Subcutaneous abdominal adipose tissue (tissue), 5 donors: Measurements from ENCODE around the gene TNIK.

Source experiments
- H3K27ac ChIP-seq: one replicate; pipeline ENCODE4 v1.7.0; 2013; ENCODE audit warnings: low read depth, mild to moderate bottlenecking, inconsistent platforms, low read length, moderate library complexity
- H3K27me3 ChIP-seq, 5 donors: one replicate each; pipeline ENCODE4 v1.7.0; 2013; ENCODE audit warnings: low read length in 5 of 5, inconsistent platforms in 1 of 5; ENCODE audit not compliant: control insufficient read depth in 5 of 5, insufficient read depth in 4 of 5
- H3K36me3 ChIP-seq, 5 donors: one replicate each; pipeline ENCODE4 v1.7.0; 2013; ENCODE audit warnings: low read length in 5 of 5; ENCODE audit not compliant: control insufficient read depth in 5 of 5, insufficient read depth in 5 of 5
- H3K4me1 ChIP-seq, 5 donors: one replicate each; pipeline ENCODE4 v1.7.0; 2013; ENCODE audit warnings: low read length in 5 of 5, mild to moderate bottlenecking in 3 of 5, moderate library complexity in 1 of 5; ENCODE audit not compliant: control insufficient read depth in 5 of 5, insufficient read depth in 5 of 5
- H3K4me3 ChIP-seq, 5 donors: one replicate each; pipeline ENCODE4 v1.7.0; 2013; ENCODE audit warnings: low read length in 5 of 5, low read depth in 1 of 5
- H3K9ac ChIP-seq, 5 donors: one replicate each; pipeline ENCODE4 v1.7.0; 2013; ENCODE audit warnings: low read length in 5 of 5, mild to moderate bottlenecking in 4 of 5, moderate library complexity in 3 of 5
- H3K9me3 ChIP-seq, 5 donors: one replicate each; pipeline ENCODE4 v1.7.0; 2013; ENCODE audit warnings: low read length in 5 of 5; ENCODE audit not compliant: control insufficient read depth in 5 of 5
- donor health status: healthy.
- donor health status: healthy.
- donor health status: healthy.
- donor health status: healthy.
- donor health status: healthy.

Gene TNIK

DNA sequence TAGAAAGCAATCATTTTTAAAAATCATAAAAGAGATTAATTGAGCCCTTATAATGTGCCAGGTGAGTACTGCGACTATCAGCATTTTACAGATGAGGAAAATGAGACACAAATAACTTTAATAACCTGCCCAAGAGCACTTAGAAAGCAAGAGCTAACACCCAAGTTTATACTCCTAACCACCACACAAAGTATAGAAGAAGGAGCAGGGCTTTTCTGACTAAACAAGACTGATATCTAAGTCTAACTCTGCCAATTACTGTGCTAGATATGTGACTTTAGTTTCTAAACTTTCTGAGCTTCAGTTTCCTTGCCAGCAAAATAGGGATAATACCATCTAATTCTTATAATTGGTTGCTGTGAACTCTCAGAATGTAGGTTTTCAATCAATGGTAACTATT, 47.7 kb downstream of the TNIK start:
- Histone ChIP-seq H3K9ac (no peak overlapping the region), H3K9me3 (no peaks in the 10 kb centered on the region), H3K27me3 (no peaks in the 10 kb centered on the region), H3K4me3 (no peak overlapping the region), H3K36me3 (no peaks in the 10 kb centered on the region), H3K4me1 (no peaks in the 10 kb centered on the region), H3K27ac (no peak overlapping the region)

DNA sequence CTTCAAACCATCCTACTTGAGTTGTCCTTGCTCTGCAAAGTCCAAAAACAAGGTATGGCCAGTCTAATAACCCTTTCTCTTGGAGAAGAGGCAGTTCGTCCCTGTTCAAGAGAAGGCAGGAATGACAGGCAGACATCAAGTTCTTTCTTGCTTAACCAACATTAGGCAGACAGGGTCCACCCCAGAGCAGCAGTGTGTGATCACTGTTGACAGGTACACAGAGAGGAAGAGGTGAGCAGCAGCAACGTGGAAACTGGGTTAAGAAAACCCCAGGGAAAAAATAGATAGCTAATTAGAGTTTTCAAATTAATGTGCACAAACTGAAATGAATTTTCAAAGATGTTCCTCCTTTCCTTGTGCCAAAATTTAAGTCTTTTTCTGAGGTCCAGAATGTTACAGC, 48.2 kb downstream of the TNIK start:
- no peak overlapping the region for H3K27ac ChIP-seq
- no peaks in the 10 kb centered on the region for H3K9me3 ChIP-seq
- H3K27me3 ChIP-seq = no peaks in the 10 kb centered on the region
- H3K4me3 ChIP-seq = no peak overlapping the region
- H3K4me1 ChIP-seq = no peaks in the 10 kb centered on the region
- no peaks in the 10 kb centered on the region for H3K36me3 ChIP-seq
- no peak overlapping the region for H3K9ac ChIP-seq

DNA sequence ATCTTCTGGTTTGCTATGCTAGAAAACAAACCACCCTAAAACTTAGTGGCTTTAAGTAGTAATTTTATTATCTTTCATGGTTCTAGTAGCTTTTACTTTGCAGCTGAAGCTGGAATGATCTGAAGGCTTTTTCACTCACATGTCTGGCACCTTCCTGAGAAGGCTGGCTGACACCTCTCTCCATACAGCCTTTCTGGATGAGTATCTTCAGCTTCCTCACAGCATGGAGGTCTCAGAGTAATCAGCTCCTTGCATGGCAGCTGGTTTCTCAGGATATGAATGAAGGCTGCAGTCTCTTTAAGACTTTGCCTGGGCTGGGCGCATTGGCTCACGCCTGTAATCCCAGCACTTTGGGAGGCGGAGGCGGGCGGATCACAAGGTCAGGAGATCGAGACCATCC, 50.0 kb downstream of the TNIK start:
- H3K27me3 ChIP-seq = no peaks in the 10 kb centered on the region
- H3K4me1 ChIP-seq = no peaks in the 10 kb centered on the region

DNA sequence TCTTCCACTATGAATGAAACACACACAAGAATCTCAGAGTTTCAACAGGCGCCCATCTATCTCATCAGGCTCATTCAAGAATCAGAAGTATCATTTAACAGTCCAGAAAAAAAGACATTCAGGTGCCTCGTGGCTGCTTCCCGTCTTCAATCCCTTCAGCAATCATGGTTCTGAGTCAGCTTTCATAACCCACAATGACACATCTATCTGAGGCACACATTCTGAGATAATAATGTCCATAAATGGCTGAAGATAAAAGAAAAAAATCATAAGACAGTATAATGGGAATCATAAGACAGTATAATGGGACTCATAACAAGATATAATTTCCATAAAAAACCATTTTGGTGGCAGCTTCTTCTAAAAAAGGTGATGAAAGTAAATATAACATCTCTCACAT, 52.4 kb downstream of the TNIK start:
- H3K27ac ChIP-seq = no peak overlapping the region
- no peaks in the 10 kb centered on the region for H3K36me3 ChIP-seq
- no peaks in the 10 kb centered on the region for H3K27me3 ChIP-seq
- H3K4me1 ChIP-seq = no peaks in the 10 kb centered on the region
- H3K9ac ChIP-seq = no peak overlapping the region
- no peak overlapping the region for H3K4me3 ChIP-seq
- no peaks in the 10 kb centered on the region for H3K9me3 ChIP-seq

More for the DNA sequence above, 50.0 kb downstream of the TNIK start:
- H3K9ac ChIP-seq = no peak overlapping the region
- no peak overlapping the region for H3K27ac ChIP-seq
- H3K36me3 ChIP-seq = no peaks in the 10 kb centered on the region
- no peak overlapping the region for H3K4me3 ChIP-seq
- no peaks in the 10 kb centered on the region for H3K9me3 ChIP-seq

DNA sequence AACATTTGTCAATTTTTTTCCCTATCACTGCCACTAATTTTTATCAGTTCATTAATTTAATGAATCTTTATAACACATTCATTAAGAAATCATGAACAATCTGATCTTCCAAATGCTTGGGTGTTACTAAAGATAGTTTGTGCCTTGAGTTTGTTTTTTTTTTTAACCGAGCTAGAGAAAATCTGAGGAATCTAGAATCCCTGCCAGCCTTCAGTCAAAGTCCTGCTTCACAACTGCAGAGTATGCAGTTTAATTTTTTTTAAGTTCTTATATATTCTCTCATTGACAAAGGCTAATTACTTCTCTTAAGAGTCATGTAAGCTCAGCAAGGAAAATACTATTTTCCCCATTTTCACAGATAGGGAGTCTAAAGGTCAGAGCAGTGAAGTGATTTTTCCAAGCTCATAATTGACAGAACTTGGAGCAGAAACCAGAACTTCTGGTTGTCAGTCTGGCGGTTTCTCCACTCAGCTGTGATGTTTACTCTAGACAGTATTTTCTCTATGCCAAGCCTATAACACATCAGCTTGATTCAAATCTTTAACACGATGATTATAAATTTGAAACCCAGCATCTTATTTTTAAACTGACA, 55.7 kb downstream of the TNIK start:
- no peak overlapping the region for H3K27ac ChIP-seq
- no peaks in the 10 kb centered on the region for H3K36me3 ChIP-seq
- no peaks in the 10 kb centered on the region for H3K4me1 ChIP-seq

DNA sequence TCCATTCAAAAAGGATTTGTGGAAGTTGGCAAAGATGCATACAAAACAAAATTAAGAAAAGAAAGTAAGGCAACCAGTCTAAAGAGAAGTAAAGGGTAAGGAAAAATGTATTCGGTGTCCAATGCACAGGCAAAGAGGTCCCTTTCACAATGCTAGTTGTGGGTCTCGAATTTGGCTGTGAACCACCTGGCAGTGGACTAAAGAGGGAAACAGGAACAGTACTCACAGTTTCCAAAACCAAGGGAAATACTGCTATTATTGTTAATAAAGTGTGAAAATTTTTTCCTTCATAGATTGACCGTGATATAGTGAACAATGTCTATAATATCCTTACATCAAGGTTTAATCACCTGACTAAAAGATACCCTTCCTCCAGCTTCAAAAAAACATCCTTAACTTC, 57.9 kb downstream of the TNIK start:
- Histone ChIP-seq H3K27me3 (no peaks in the 10 kb centered on the region), H3K9me3 (no peaks in the 10 kb centered on the region), H3K27ac (no peak overlapping the region), H3K4me3 (no peak overlapping the region), H3K9ac (no peak overlapping the region), H3K36me3 (no peaks in the 10 kb centered on the region), H3K4me1 (no peaks in the 10 kb centered on the region)

More for the DNA sequence above, 55.7 kb downstream of the TNIK start:
- Histone ChIP-seq H3K9me3 (no peaks in the 10 kb centered on the region), H3K4me3 (no peak overlapping the region), H3K9ac (no peak overlapping the region), H3K27me3 (no peaks in the 10 kb centered on the region)

DNA sequence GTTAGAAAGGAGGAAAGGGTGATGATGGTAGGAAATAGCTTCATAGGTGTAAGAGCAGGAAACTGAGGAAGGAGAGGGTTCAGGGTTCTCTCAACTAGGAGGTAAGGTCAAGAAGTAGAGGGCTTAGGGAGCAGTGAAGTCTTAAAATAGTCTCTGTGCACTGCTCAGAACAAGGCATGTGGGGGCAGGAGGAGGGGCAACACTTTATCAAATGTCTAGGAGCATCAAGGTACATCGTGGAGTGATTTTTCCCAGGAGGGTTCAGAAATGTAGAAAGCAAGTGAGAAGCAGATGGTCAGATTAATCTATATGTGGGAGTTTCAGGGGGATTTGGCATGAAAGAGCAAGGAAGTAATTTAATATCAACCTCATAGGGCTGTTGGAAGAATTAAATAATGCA, 58.8 kb downstream of the TNIK start:
- H3K4me1 ChIP-seq = no peaks in the 10 kb centered on the region
- H3K36me3 ChIP-seq = no peaks in the 10 kb centered on the region
- no peak overlapping the region for H3K27ac ChIP-seq
- H3K4me3 ChIP-seq = no peak overlapping the region
- no peaks in the 10 kb centered on the region for H3K27me3 ChIP-seq
- H3K9me3 ChIP-seq = no peaks in the 10 kb centered on the region
- H3K9ac ChIP-seq = no peak overlapping the region

DNA sequence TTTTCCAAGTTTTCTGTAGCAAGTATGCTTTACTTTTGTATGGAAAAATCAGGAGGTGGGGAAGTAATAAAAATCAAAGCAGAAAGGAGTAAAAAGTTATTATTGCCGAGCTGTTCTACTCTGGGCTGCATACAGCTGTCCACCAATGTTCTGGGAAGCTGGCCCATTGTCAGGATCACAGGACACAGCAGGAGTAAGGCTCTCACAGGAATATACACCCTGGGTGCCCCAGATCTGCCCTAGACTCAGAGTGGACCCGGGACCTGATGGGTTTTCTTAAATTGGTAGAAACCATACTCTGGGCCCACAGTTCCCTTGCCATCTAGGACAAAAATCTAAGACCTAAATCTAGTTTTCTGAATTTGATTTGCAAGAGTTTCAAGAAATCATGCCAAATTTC, 60.4 kb downstream of the TNIK start:
- Histone ChIP-seq H3K4me3 (no peak overlapping the region), H3K4me1 (no peaks in the 10 kb centered on the region), H3K27me3 (no peaks in the 10 kb centered on the region), H3K9ac (no peak overlapping the region), H3K27ac (no peak overlapping the region), H3K9me3 (no peaks in the 10 kb centered on the region), H3K36me3 (no peaks in the 10 kb centered on the region)

DNA sequence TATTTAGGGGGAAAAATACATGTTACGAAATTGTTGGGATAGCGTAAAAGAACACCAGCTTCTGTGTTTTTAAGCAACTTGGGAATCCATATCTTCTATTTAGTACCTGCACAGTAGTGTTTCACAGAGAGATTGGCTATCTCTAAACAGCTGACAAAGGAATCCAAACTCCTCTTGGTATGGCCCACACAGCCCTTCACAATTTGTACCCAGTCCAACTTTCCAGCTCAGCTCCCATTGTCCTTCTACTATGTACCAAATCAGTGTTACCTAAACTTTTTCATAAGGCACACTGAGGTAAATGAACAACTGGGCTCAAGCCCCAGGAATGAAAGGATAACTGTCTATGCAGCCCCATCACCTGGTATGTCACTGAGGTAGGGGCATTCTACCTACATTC, 61.9 kb downstream of the TNIK start:
- Histone ChIP-seq H3K36me3 (no peaks in the 10 kb centered on the region), H3K4me1 (no peaks in the 10 kb centered on the region), H3K27ac (no peak overlapping the region)

DNA sequence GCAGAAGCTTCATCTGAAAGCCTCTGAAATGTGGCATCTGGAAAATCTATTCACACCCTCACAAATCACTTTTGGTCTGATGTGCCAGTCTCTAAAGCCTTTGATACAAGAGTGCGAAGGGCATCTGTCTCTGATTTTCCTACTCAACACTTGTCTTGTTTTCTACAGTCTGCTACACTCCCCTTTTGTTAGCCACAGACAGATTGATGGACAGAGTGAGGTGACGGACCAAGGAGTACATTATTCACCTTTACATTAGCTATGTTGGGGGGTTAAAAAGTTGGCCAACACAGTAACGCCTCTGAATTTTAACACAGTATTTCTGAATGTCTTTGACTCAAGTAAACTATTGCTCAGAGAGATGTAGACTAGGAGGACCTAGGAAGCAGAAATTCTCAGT, 63.1 kb downstream of the TNIK start:
- H3K27me3 ChIP-seq = no peaks in the 10 kb centered on the region
- no peak overlapping the region for H3K4me3 ChIP-seq
- no peaks in the 10 kb centered on the region for H3K9me3 ChIP-seq
- no peaks in the 10 kb centered on the region for H3K36me3 ChIP-seq
- no peak overlapping the region for H3K9ac ChIP-seq
- H3K27ac ChIP-seq = no peak overlapping the region
- H3K4me1 ChIP-seq = no peaks in the 10 kb centered on the region

More for the DNA sequence above, 61.9 kb downstream of the TNIK start:
- no peaks in the 10 kb centered on the region for H3K9me3 ChIP-seq
- no peak overlapping the region for H3K4me3 ChIP-seq
- H3K27me3 ChIP-seq = no peaks in the 10 kb centered on the region
- H3K9ac ChIP-seq = no peak overlapping the region

DNA sequence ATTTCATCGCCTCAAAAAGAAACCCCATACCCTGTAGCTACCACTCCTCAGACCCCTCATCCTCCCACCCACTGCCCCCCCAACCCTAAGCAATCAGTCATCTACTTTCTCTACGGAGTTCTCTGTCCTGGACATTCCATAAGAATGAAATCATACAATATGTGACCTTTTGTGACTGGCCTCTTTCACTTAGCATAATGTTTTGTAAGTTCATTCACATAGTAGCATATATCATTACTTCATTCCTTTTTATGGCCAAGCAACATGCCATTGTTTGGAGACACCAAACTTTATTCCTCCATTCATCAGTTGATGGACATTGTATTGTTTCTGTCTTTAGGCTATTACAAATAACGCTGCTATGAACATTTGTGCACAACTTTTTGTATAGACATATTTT, 64.2 kb downstream of the TNIK start:
- no peaks in the 10 kb centered on the region for H3K27me3 ChIP-seq
- H3K9ac ChIP-seq = no peak overlapping the region
- H3K4me1 ChIP-seq = no peaks in the 10 kb centered on the region
- no peaks in the 10 kb centered on the region for H3K36me3 ChIP-seq
- no peak overlapping the region for H3K4me3 ChIP-seq
- peaks cover 0 to 2% (median 0%) of the 10 kb centered on the region in 5 donors for H3K9me3 ChIP-seq
- no peak overlapping the region for H3K27ac ChIP-seq
